Astrocyte of the hippocampus (primary cell): Measurements from ENCODE around the gene CAMSAP3.
A peak's percentile ranks its signal among the peaks of the same experiment; 100 is the strongest.

Experiments
- DNase-seq: peaks from one replicate; pipeline ENCODE4 v3.0.0; 2011; ENCODE audit warnings: low read depth, low spot score

Gene CAMSAP3

GRCh38 chr19:7595466-7596133, at the start of gene CAMSAP3:
Gene CAMSAP3, plus strand, starts transcription at chr19:7595863. Its CDS starts 140 bp downstream, at chr19:7596003.
- peak; percentile 41 for DNase-seq

- DNase-seq, result no peak
Observed at GRCh38 chr19:7545904-7546303, 49.8 kb upstream of the CAMSAP3 start.

- no peak for DNase-seq
Observed at GRCh38 chr19:7547159-7547558, 48.5 kb upstream of the CAMSAP3 start.

GRCh38 chr19:7549429-7550148, 46.1 kb upstream of the CAMSAP3 start:
- no peak for DNase-seq

GRCh38 chr19:7550169-7550770, 45.4 kb upstream of the CAMSAP3 start:
- DNase-seq, result no peak

GRCh38 chr19:7550987-7551761, 44.5 kb upstream of the CAMSAP3 start:
- peak; percentile 88 for DNase-seq

GRCh38 chr19:7552781-7553180, 42.9 kb upstream of the CAMSAP3 start:
- no peak for DNase-seq

GRCh38 chr19:7554565-7554964, 41.1 kb upstream of the CAMSAP3 start:
- DNase-seq, result no peak

GRCh38 chr19:7554990-7555864, 40.4 kb upstream of the CAMSAP3 start:
- no peak for DNase-seq

GRCh38 chr19:7556696-7557315, 38.9 kb upstream of the CAMSAP3 start:
- DNase-seq, result no peak

- DNase-seq, result no peak
Observed at GRCh38 chr19:7558667-7559066, 37.0 kb upstream of the CAMSAP3 start.

- DNase-seq, result no peak
Observed at GRCh38 chr19:7559102-7559501, 36.6 kb upstream of the CAMSAP3 start.

GRCh38 chr19:7560255-7560654, 35.4 kb upstream of the CAMSAP3 start:
- DNase-seq, result no peak

GRCh38 chr19:7561325-7561724, 34.3 kb upstream of the CAMSAP3 start:
- no peak for DNase-seq

GRCh38 chr19:7562646-7563393, 32.8 kb upstream of the CAMSAP3 start:
- DNase-seq, result peak; percentile 18

GRCh38 chr19:7564866-7565265, 30.8 kb upstream of the CAMSAP3 start:
- DNase-seq, result no peak

- no peak for DNase-seq
Observed at GRCh38 chr19:7565332-7565731, 30.3 kb upstream of the CAMSAP3 start.

- DNase-seq, result no peak
Observed at GRCh38 chr19:7570761-7571160, 24.9 kb upstream of the CAMSAP3 start.

GRCh38 chr19:7575434-7576040, 20.1 kb upstream of the CAMSAP3 start:
- DNase-seq, result no peak
